Smooth muscle cell of bladder (primary cell): Measurements from ENCODE around the gene VAMP1. TPM values are rescaled to one million over a fixed set of nuclear protein-coding genes. Genes with fewer than 3 reads are reported as not detected.

Source experiments
- total RNA-seq: library from RNA; depleted of rRNA; stranded (reverse); fragments of >200 nt; gene quantifications from 2 replicates; pipeline ENCODE4 v1.2.3, GENCODE V29; 2014

The VAMP1 gene
- total RNA-seq: 7.8 and 10.0 TPM in 2 replicates

DNA sequence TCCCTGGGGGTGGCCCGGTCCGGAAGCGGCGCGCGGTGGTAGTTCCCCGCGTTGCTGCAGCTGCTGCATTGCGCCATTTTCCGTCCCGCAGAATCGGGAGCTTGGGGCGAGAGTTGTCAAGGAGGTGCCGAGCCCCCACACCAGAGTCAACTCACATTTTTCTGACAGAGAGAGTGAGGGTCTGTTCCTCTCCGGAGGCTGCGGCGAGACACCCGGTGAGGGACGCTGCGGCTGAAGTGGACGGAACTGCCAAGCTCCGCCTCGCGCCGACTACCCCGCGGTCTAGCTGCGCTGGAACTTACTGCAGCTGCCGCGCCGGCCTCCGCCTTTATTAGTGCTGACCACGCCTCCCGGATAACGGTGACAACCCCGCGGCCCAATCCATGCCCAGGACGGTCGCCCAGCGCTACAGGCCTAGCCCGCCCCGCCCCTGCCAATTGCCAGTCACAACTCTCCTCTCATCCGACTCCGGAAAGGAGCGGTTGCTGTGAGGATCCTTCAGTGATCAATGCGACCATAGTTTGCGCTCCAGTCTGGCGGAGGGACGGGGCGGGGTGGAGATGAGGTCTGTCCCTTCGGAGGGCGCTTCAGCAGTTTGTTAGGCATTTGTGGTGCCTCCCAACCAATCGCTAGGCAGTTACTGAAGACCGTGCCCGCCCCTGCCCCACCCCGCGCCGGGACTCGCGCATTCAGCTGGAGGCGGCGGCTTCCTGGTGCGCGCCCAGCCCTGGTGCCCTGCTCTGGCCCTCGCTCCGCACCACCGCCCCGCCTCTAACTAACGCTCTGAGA, at the start of gene VAMP1:
TSS of gene VAMP1 (minus strand) at position 303 of the 789 bp plus-strand sequence. CDS start at position 157, 146 bp downstream.

DNA sequence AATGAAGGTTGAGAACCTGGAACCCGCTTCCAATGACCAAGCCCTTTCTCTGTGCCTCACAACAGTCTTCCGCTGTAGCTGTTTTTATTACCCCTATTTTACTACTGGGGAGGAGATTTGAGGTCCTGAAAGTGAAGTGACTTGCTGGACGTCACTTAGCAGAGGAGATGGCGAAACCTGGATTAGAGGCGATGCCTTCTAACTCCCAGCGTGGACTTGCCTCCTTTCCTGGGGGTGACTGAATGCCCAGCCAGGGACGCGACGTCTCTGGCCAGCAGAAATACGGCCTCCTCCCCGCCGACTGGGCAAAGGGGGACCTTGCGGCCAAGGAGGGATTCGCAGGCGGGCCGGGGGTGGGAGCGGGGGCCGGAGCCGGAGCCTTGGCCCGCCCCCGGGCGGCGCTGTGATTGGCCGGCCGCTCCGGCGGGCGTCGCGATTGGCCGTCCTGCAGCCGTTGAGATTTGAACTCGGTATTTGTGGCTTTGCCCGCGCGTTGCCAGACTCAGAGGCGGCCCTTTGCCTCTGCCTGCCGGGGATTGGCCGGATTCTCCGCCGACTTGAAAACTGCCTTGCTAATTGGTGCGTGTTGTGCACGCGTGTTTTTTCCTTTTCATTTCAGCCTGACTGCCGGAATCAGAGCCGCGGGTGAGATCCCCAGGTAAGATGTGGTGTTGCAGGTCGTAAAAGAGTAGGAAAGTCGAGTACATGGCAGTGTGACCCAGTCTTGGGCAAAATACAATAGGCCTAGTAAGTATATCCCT, 23.2 kb upstream of the VAMP1 start, which contains the start of gene NCAPD2:
TSS of gene NCAPD2 (plus strand) at position 606 of the 761 bp plus-strand sequence. CDS start 997 bp downstream, outside the sequence.

DNA sequence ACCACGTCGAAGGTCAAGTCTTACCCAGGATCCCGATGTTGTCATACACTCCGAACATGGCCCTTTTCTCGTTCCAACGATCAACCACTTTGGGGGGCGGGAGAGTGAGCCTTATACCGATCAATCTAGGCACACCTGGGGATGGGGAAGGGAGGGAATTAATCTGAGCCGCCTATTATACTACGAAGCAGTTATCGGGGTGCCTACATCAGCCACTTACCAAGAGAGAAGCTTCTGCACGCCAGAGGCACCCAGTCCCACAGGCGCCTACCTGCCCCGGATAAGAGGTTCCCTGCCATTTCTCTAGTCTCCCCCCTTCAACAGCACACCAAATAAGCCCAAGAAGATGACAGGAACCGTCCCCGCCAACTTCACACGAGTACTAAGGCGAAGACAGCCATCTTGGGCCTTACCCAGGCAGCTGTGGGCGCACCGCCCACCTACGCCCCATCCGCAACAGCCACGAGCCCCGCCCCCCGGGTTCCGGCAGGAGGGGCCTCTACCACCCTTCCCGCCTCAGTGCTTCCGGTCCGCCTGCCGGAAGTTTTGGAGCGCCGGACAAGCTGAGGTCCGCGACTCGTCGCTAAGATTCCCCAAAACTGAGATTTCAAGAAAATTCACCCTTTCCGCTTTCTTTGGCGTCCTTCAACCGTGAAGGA, 22.5 kb upstream of the VAMP1 start, which contains the start of gene MRPL51:
TSS of gene MRPL51 (minus strand) at position 425 of the 659 bp plus-strand sequence. CDS start at position 299, 126 bp downstream.

DNA sequence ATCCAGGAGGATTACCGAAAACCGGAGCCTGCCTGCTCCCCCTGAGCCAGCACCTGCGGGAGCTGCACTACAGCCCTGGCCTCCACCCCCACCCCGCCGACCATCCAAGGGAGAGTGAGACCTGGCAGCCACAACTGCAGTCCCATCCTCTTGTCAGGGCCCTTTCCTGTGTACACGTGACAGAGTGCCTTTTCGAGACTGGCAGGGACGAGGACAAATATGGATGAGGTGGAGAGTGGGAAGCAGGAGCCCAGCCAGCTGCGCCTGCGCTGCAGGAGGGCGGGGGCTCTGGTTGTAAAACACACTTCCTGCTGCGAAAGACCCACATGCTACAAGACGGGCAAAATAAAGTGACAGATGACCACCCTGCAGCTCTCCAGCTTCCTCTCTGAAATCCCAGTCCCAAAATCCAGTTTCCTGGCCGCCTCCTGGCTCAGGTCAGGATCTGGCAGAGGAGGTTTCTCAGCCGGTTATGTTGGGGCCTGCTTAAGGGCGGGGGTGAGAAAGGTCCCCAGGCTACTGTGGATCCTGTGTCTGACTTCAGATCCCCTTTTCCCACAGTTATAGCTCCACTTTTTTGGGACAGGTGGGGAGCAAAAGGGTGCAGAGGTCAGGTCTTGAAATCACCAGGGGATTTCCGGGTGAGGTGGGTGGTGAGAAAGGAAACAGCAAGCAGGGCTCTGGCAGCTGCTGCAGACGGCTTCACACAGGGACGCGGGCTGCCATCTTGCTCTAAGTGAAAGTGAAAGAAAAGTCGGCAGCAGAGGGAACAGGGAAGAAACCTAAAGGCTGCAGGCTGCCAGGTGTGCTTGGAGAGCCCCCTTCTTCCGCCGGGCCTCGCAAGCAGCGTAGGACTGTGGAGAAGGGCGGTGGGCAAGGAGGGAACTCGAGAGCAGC, 18.9 kb downstream of the VAMP1 start, which contains the start of gene TAPBPL:
TSS of gene TAPBPL (plus strand) at position 695 of the 897 bp plus-strand sequence. CDS start 207 bp downstream, outside the sequence.

GRCh38 chr12:6444704-6445688, 25.5 kb downstream of the VAMP1 start, which contains the start of gene CD27:
CD27 (plus strand) TSS chr12:6444955; CDS start chr12:6445096, 141 bp downstream.

Other genes starting within 250 kb of the VAMP1 start
- under 0.01 and 0.09 TPM in 2 replicates for gene PLEKHG6, start 160.0 kb downstream of the VAMP1 start, total RNA-seq
- 99.0 and 112 TPM in 2 replicates for gene TNFRSF1A, start 128.6 kb downstream of the VAMP1 start, total RNA-seq
- under 0.01 and 0.37 TPM in 2 replicates for gene SCNN1A, start 95.1 kb downstream of the VAMP1 start, total RNA-seq
- 52.3 and 71.6 TPM in 2 replicates for gene LTBR, start 86.5 kb downstream of the VAMP1 start, total RNA-seq
- gene CD27, start 25.7 kb downstream of the VAMP1 start, total RNA-seq: 0.09 and 0.14 TPM in 2 replicates
- 8.5 and 11.8 TPM in 2 replicates for gene TAPBPL, start 18.6 kb downstream of the VAMP1 start, total RNA-seq
- 143 and 163 TPM in 2 replicates for gene MRPL51, start 22.6 kb upstream of the VAMP1 start, total RNA-seq
- gene NCAPD2, start 23.4 kb upstream of the VAMP1 start, total RNA-seq: 26.3 and 28.8 TPM in 2 replicates
- gene GAPDH, start 63.8 kb upstream of the VAMP1 start, total RNA-seq: 7,747 and 9,147 TPM in 2 replicates
- gene IFFO1, start 85.4 kb upstream of the VAMP1 start, total RNA-seq: 11.2 and 13.2 TPM in 2 replicates
- 9.8 and 17.4 TPM in 2 replicates for gene NOP2, start 97.6 kb upstream of the VAMP1 start, total RNA-seq
- gene CHD4, start 136.7 kb upstream of the VAMP1 start, total RNA-seq: 189 and 195 TPM in 2 replicates
- gene LPAR5, start 165.3 kb upstream of the VAMP1 start, total RNA-seq: not detected in 2 replicates
- 0.28 and 0.37 TPM in 2 replicates for gene ACRBP, start 176.8 kb upstream of the VAMP1 start, total RNA-seq
- gene ING4, start 192.4 kb upstream of the VAMP1 start, total RNA-seq: 27.2 and 34.4 TPM in 2 replicates
- gene ZNF384, start 218.7 kb upstream of the VAMP1 start, total RNA-seq: 6.8 and 10.4 TPM in 2 replicates
- gene PIANP, start 230.1 kb upstream of the VAMP1 start, total RNA-seq: 0.09 TPM in 1 of 2 replicates, not detected in the other